Measurements from ENCODE around the gene ISG20L2. TPM values are rescaled to one million over a fixed set of nuclear protein-coding genes. Genes with fewer than 3 reads are reported as not detected.

ISG20L2 gene
- total and polyA plus RNA-seq, 2 donors (not counting 3 experiments of a cell fraction or from before 2014, with no cell fraction given), result 33.2 to 35.3 TPM

GRCh38 chr1:156704166-156704711, 24.3 kb downstream of the ISG20L2 start:
- Histone ChIP-seq H3K9me3 (replicated peaks; ENCODE audit: control insufficient read depth, insufficient read depth, low read length) (no peaks in the 10 kb centered on the region), H3K36me3 (ENCODE audit: control insufficient read depth in 2 of 2, extremely low read depth in 1 of 2, insufficient read depth in 2 of 2, low read length in 2 of 2) (no peaks in the 10 kb centered on the region), H3K79me2 (ENCODE audit: control insufficient read depth, insufficient read depth, low read length) (no peaks in the 10 kb centered on the region), H3K9ac (replicated peaks; ENCODE audit: extremely low read depth, insufficient read depth, low read length) (no peak overlapping the region), H3K4me1 (ENCODE audit: control insufficient read depth, extremely low read depth, insufficient read depth, low read length) (peaks cover 19% of the 10 kb centered on the region), H4K20me1 (replicated peaks; ENCODE audit: control insufficient read depth, extremely low read depth, insufficient read depth, low read length) (no peaks in the 10 kb centered on the region), H3K27me3 (ENCODE audit: control insufficient read depth in 2 of 2, insufficient read depth in 2 of 2, low read length in 2 of 2) (peaks cover 0 to 3% of the 10 kb centered on the region in 2 experiments), H3K27ac (ENCODE audit: insufficient read depth, low read depth, low read length) (no peak overlapping the region), H3K9me1 (replicated peaks; ENCODE audit: control insufficient read depth, extremely low read depth, insufficient read depth, low read length) (no peaks in the 10 kb centered on the region), H3K4me2 (ENCODE audit: insufficient read depth, low read length) (no peak overlapping the region), H2AFZ (ENCODE audit: low read depth, low read length) (no peak overlapping the region), H3K4me3 (replicated peaks in 1 of 3; ENCODE audit: insufficient read depth in 1 of 3, low read depth in 1 of 3, low read length in 3 of 3) (no peak overlapping the region)
- BruUV-seq (replicated peaks), result no TSS peak
- dilution Hi-C loops (cut with MboI; ENCODE audit: extremely low pct_ligation_motif_present, low sequenced_read_pairs) (no loop called here), intact Hi-C loops (cut with micrococcal nuclease) (no loop called here)
- FAIRE-seq (no peak), DNase-seq (ENCODE audit: low read depth, low spot score) (no peak)
- TF ChIP-seq JUN (IDR thresholded peaks at IDR 0.05; ENCODE audit: borderline replicate concordance, insufficient read depth, insufficient read length, low read depth) (no peak), MYC (IDR thresholded peaks at IDR 0.05; ENCODE audit: low read depth, low read length) (no peak), POLR2A (IDR thresholded peaks at IDR 0.05; ENCODE audit: low read depth, low read length) (no peak), POLR2AphosphoS5 (IDR thresholded peaks at IDR 0.05; ENCODE audit: insufficient read depth, low read depth, low read length) (no peak), CTCF (IDR thresholded peaks at IDR 0.05; ENCODE audit: extremely low read depth in 1 of 2, insufficient read depth in 1 of 2, low read depth in 1 of 2, low read length in 2 of 2) (no peak)
- ChIA-PET CTCF (interaction anchor here (1.0 to 15.5 kb wide), 6 partner anchors 15 to 80 kb away, joined by 3 to 453 read pairs (median 14); partner anchors contain the start of gene NES), POLR2A (interaction anchor here (0.8 kb wide), 1 partner anchor 15 kb away, joined by 3 read pairs; no protein-coding TSS in a partner anchor)

DNA sequence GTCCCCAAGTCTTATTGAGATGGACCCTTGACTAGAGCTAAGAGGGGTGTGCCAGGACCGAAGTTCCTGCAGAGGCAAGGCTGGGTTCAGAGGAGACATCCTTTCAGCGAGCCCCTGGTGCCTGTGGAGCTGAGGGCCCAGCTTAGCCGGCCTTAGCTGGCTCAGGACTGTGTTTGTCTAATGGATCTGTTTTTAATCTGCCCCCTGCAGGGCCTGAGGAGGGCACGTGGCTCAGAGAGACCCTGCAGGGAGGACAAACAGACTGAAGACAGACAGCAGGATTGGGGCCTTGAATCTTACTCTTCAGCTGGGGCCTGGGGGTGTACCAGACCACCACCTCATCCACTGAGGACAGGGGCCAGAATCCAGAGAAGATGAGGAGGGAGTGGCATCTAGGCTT, 24.8 kb downstream of the ISG20L2 start:
- intact Hi-C loops (cut with micrococcal nuclease) (no loop called here), dilution Hi-C loops (cut with MboI; ENCODE audit: extremely low pct_ligation_motif_present, low sequenced_read_pairs) (no loop called here)
- Histone ChIP-seq H3K9me1 (replicated peaks; ENCODE audit: control insufficient read depth, extremely low read depth, insufficient read depth, low read length) (no peaks in the 10 kb centered on the region), H3K9me3 (replicated peaks; ENCODE audit: control insufficient read depth, insufficient read depth, low read length) (no peaks in the 10 kb centered on the region), H3K79me2 (ENCODE audit: control insufficient read depth, insufficient read depth, low read length) (no peaks in the 10 kb centered on the region), H4K20me1 (replicated peaks; ENCODE audit: control insufficient read depth, extremely low read depth, insufficient read depth, low read length) (no peaks in the 10 kb centered on the region), H3K27me3 (ENCODE audit: control insufficient read depth in 2 of 2, insufficient read depth in 2 of 2, low read length in 2 of 2) (peaks cover 0 to 3% of the 10 kb centered on the region in 2 experiments), H2AFZ (ENCODE audit: low read depth, low read length) (no peak overlapping the region), H3K4me3 (replicated peaks in 1 of 3; ENCODE audit: insufficient read depth in 1 of 3, low read depth in 1 of 3, low read length in 3 of 3) (no peak overlapping the region), H3K36me3 (ENCODE audit: control insufficient read depth in 2 of 2, extremely low read depth in 1 of 2, insufficient read depth in 2 of 2, low read length in 2 of 2) (no peaks in the 10 kb centered on the region), H3K27ac (ENCODE audit: insufficient read depth, low read depth, low read length) (no peak overlapping the region), H3K4me2 (ENCODE audit: insufficient read depth, low read length) (no peak overlapping the region), H3K9ac (replicated peaks; ENCODE audit: extremely low read depth, insufficient read depth, low read length) (no peak overlapping the region), H3K4me1 (ENCODE audit: control insufficient read depth, extremely low read depth, insufficient read depth, low read length) (peaks cover 19% of the 10 kb centered on the region)
- ChIA-PET POLR2A (no interaction called here), CTCF (interaction anchor here (1.0 to 15.5 kb wide), 5 partner anchors 14 to 76 kb away, joined by 3 to 453 read pairs (median 5); partner anchors contain the start of gene NES)
- DNase-seq (ENCODE audit: low read depth, low spot score), result no peak
- TF ChIP-seq CTCF (IDR thresholded peaks at IDR 0.05; ENCODE audit: extremely low read depth in 1 of 2, insufficient read depth in 1 of 2, low read depth in 1 of 2, low read length in 2 of 2) (no peak), MYC (IDR thresholded peaks at IDR 0.05; ENCODE audit: low read depth, low read length) (no peak), EZH2 (IDR thresholded peaks at IDR 0.05; ENCODE audit: borderline replicate concordance, low read depth, low read length, severe bottlenecking) (no peak)
- no peak for FAIRE-seq
- BruUV-seq (replicated peaks), result no TSS peak

Data from endothelial cell of umbilical vein (primary cell).